Glomerular visceral epithelial cell (primary cell): ENCODE measurements around the gene TRAP1.
A peak's percentile ranks its signal among the peaks of the same experiment; 100 is the strongest.
"Not testable (repeated sequence)": the region's sequence is repeated elsewhere in the genome, so short reads cannot be mapped to it uniquely, and the experiment has no call there.

ENCODE experiments used
- DNase-seq: peaks from one replicate; pipeline ENCODE4 v3.0.0-alpha.2; 2016; ENCODE audit errors: extremely low spot score

Gene TRAP1

DNA sequence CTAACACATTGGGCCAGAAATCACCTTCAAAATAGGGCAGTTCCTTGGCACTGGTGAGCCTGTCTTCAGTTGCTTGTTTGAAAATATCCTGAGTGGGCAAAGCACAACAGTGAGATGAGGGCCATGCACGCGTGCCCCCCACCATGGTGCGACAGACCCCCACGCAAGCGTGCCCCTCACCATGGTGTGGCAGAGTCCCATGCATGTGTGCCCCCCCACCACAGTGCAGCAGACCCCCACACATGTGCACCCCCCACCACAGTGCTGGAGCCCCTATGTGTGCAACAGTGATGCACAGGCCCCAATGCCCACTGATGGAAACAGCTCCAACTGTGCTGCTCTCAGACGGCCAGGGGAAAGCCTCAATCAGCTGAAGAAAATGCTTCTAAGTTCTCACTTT, 18.8 kb upstream of the TRAP1 start:
- no peak for DNase-seq

- DNase-seq = no peak
Observed at GRCh38 chr16:3735541-3735940, 18.2 kb upstream of the TRAP1 start.

- DNase-seq = no peak
Observed at GRCh38 chr16:3734758-3735221, 17.5 kb upstream of the TRAP1 start.

DNA sequence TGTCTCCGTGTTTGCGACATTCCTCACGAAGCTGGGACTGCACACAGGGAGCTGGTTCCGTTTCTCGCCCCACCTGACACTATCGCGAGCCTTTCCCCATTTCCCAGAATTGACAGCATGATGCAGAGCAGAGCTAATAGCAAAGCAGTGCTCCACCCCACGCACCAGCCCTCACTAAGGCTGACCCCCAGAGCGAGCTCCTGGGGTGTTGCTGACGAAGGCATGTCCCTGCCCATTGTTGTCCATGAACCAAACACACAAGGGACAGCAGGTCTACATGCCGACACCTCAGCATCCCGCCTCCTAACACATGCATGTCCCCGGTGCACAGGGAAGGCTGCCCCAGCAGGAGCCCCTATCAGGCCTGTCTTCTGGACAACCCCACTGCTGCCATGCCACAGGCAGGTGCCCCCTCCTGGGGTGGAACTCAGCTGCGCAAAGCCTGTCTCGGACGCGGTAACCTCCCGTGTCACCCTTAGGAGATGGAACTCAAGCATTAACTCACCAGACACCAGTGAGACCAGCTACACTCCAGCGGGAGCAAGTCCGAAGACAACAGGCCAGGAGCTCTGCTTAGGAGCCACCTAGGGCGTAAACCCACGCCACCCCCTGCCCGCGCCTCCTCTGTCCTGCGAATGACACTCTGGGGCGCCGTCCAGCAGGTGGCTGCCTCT, 16.9 kb upstream of the TRAP1 start:
- no peak for DNase-seq

DNA sequence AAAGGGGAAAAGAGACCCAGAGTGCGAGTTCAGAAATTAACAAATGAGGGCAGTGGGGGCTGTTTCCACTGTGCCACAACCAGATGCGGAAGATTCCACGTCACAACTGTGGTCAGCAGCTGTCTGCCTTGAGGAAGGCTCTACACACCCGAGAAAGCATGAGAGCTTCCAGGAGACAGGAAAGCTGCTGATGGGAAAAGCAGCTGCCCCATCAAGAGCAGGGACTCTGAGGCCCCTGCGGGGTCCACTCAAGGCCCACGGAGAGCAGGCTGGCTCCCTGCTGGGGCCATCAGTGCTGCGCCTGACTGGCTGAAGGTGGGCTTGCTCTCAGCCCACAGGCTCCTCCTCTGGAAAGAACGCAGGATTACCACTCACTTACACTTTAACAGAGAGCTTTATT, 14.8 kb upstream of the TRAP1 start:
- DNase-seq = no peak

- no peak for DNase-seq
Observed at GRCh38 chr16:3731126-3731935, 14.0 kb upstream of the TRAP1 start.

GRCh38 chr16:3730161-3731125, 13.1 kb upstream of the TRAP1 start:
- DNase-seq = no peak

- no peak for DNase-seq
Observed at GRCh38 chr16:3729161-3730112, 12.1 kb upstream of the TRAP1 start.

- no peak for DNase-seq
Observed at GRCh38 chr16:3728424-3729160, 11.3 kb upstream of the TRAP1 start.

GRCh38 chr16:3727806-3728381, 10.6 kb upstream of the TRAP1 start:
- DNase-seq = no peak

DNA sequence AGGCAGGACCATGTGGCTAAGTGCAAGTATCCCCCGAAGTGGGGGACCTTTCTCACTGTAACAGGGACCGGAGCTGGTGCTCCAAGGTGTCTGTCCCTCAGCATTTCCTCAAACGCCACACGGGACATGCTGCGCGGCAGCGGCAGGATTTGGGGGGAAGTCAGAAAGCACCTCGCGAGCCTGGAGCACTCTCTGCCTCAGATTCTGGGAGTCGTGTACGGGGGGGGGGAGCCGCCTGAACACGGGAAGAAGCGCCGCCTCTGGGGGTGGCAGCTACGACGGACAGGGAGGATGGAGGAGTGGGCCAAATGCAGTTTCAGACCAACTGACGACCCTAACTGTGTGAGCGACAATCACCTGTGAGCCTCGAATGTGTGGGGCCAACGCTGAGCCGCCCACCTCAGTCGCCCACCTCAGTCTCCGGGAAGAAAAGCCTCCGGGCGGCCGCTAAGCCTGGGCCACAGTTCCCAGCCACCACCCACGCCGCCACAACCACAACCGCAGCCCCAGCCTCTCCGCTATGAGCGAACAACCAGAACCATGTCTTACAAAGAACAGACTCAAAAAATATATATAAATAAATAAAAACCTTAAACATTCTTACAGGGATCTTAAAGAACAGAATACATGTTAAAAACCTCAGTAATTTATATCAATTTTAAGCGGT, 8.8 kb upstream of the TRAP1 start:
- no peak for DNase-seq

DNA sequence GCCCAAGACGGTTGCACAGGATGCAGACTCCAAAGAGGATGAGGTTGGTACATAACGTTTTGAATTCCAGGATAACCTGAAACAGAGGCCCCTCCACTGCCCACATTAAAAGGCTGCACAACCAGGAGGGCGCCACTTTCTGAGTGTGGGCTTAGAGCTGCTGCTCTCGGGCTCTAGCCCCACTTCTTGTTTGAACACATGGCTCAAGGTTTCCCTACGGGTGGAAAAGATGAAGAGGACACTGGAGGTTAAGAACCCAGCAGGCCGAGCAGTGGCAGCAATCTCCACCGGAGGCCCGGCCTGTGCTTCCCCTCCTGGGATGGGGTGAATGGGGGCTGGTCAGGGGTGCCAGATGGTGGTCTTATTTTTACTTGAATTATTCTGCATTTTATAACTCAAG, 8.0 kb upstream of the TRAP1 start:
- DNase-seq = no peak

GRCh38 chr16:3722508-3722907, 5.2 kb upstream of the TRAP1 start:
- no peak for DNase-seq

GRCh38 chr16:3720418-3720817, 3.1 kb upstream of the TRAP1 start:
- DNase-seq = no peak

- no peak for DNase-seq
Observed at GRCh38 chr16:3718628-3719027, 1.3 kb upstream of the TRAP1 start.

GRCh38 chr16:3718019-3718391, 681 bp upstream of the TRAP1 start:
- no peak for DNase-seq

GRCh38 chr16:3716831-3717234, 491 bp downstream of the TRAP1 start:
- peak; percentile 17 for DNase-seq

DNA sequence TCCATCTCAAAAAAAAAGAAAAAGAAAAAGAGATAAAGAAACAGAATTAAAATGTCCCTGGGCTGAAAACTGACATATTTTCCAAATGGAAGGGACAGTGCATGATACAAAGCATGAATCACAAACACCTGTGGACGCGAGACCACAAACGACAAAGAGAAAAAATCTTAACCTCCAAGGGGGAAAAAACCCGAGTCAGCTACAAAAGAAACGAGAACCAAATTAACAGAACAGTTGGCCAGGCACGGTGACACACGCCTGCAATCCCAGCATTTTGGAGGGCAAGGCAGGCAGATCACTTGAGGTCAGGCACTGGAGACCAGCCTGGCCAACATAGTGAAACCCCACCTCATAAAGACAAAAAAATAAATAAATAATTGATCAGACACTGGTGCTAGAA, 1.9 kb downstream of the TRAP1 start:
- DNase-seq = no peak

GRCh38 chr16:3714378-3714777, 2.9 kb downstream of the TRAP1 start:
- DNase-seq = not testable (repeated sequence)
